Sciatic nerve (tissue), 2 donors: ENCODE data around the gene ABLIM2. TPM values are rescaled to one million over a fixed set of nuclear protein-coding genes. Genes with fewer than 3 reads are reported as not detected.

ENCODE experiments used
- ATAC-seq: fragments of 200-7000 bp; cut with Tn5 transposase; one replicate; pipeline ENCODE4 v1.9.1; 2020; ENCODE audit warnings: mild to moderate bottlenecking, moderate library complexity
- DNase-seq: peaks from one replicate; pipeline ENCODE4 v3.0.0-alpha.2; 2020; ENCODE audit warnings: low spot score
- intact Hi-C: fragments of 100-400 bp; cut with DNase I; formaldehyde crosslinking; loops from one replicate; pipeline ENCODE4 v1.14.2; 2022
- total RNA-seq: library from RNA; stranded (reverse); fragmentation: NEBNext Ultra II Directional; extraction: Animal tissue kit (Norgen Biotek cat#: 25700); gene quantifications from one replicate; pipeline ENCODE4 v1.2.1, GENCODE V29; 2021
- donor health status: DM: no; HTN: no; CAD: no.
- donor health status: DM: no; HTN: no; CAD: no.

The ABLIM2 gene
- total RNA-seq, 1 donor from 2014 or later, result 44.4 TPM

GRCh38 chr4:8047837-8048678, 110.6 kb downstream of the ABLIM2 start:
- intact Hi-C loops, result no loop called here
- ATAC-seq (no peak), DNase-seq (no peak)

- DNase-seq (no peak), ATAC-seq (no peak)
- intact Hi-C loops, result no loop called here
Measured at GRCh38 chr4:8046925-8047541, 111.6 kb downstream of the ABLIM2 start.

GRCh38 chr4:8045909-8046308, 112.7 kb downstream of the ABLIM2 start:
- no peak for ATAC-seq
- no peak for DNase-seq
- intact Hi-C loops, result no loop called here

GRCh38 chr4:8044699-8045098, 113.9 kb downstream of the ABLIM2 start:
- no peak for ATAC-seq
- DNase-seq, result no peak
- intact Hi-C loops, result no loop called here

GRCh38 chr4:8044244-8044643, 114.4 kb downstream of the ABLIM2 start:
- DNase-seq, result no peak
- ATAC-seq, result no peak
- intact Hi-C loops, result no loop called here

GRCh38 chr4:8043596-8043995, 115.0 kb downstream of the ABLIM2 start:
- no peak for ATAC-seq
- DNase-seq, result no peak
- intact Hi-C loops, result no loop called here

- intact Hi-C loops, result loop anchor here (1.0 kb wide), 1 partner anchor 23 kb away; no protein-coding TSS in a partner anchor
- no peak for ATAC-seq
Measured at GRCh38 chr4:8041868-8042267, 116.7 kb downstream of the ABLIM2 start.

GRCh38 chr4:8041172-8041571, 117.4 kb downstream of the ABLIM2 start:
- ATAC-seq, result no peak
- intact Hi-C loops, result loop anchor here (1.0 kb wide), 1 partner anchor 22 kb away; no protein-coding TSS in a partner anchor
- no peak for DNase-seq

More at GRCh38 chr4:8041868-8042267, 116.7 kb downstream of the ABLIM2 start:
- no peak for DNase-seq

- no peak for ATAC-seq
- DNase-seq, result no peak
- intact Hi-C loops, result loop anchor here (1.0 kb wide), 1 partner anchor 21 kb away; no protein-coding TSS in a partner anchor
Measured at GRCh38 chr4:8040607-8041006, 118.0 kb downstream of the ABLIM2 start.

- intact Hi-C loops, result no loop called here
- ATAC-seq (no peak), DNase-seq (no peak)
Measured at GRCh38 chr4:8039853-8040252, 118.8 kb downstream of the ABLIM2 start.

- ATAC-seq (no peak), DNase-seq (no peak)
- intact Hi-C loops, result no loop called here
Measured at GRCh38 chr4:8039290-8039689, 119.3 kb downstream of the ABLIM2 start.

- ATAC-seq, result no peak
- intact Hi-C loops, result no loop called here
- no peak for DNase-seq
Measured at GRCh38 chr4:8038719-8039251, 119.8 kb downstream of the ABLIM2 start.

- intact Hi-C loops, result no loop called here
- DNase-seq (no peak), ATAC-seq (no peak)
Measured at GRCh38 chr4:8038083-8038482, 120.5 kb downstream of the ABLIM2 start.

GRCh38 chr4:8037150-8037769, 121.4 kb downstream of the ABLIM2 start:
- ATAC-seq (no peak), DNase-seq (no peak)
- intact Hi-C loops, result no loop called here

- DNase-seq (no peak), ATAC-seq (peak; percentile 52)
- intact Hi-C loops, result no loop called here
Measured at GRCh38 chr4:8035371-8035780, 123.2 kb downstream of the ABLIM2 start.

GRCh38 chr4:8033829-8034528, 124.6 kb downstream of the ABLIM2 start:
- ATAC-seq, result no peak

GRCh38 chr4:8033067-8033755, 125.4 kb downstream of the ABLIM2 start:
- intact Hi-C loops, result no loop called here
- DNase-seq (no peak), ATAC-seq (no peak)

More at GRCh38 chr4:8033829-8034528, 124.6 kb downstream of the ABLIM2 start:
- intact Hi-C loops, result no loop called here
- no peak for DNase-seq

GRCh38 chr4:8032381-8032780, 126.2 kb downstream of the ABLIM2 start:
- intact Hi-C loops, result no loop called here
- DNase-seq (no peak), ATAC-seq (no peak)
